Activated CD4-positive, CD25-positive, alpha-beta regulatory T cell treated with anti-CD3 and anti-CD28 coated beads, Interleukin-2, amount 50 U/mL, for 16 hours (primary cell): ENCODE results near the gene SH3RF3.

Experiments used
- DNase-seq: peaks from one replicate; pipeline ENCODE4 v3.0.0-alpha.2; 2020; ENCODE audit warnings: low read depth, low spot score

Gene SH3RF3

GRCh38 chr2:109239720-109240119, 110.7 kb downstream of the SH3RF3 start:
- DNase-seq = no peak

DNA sequence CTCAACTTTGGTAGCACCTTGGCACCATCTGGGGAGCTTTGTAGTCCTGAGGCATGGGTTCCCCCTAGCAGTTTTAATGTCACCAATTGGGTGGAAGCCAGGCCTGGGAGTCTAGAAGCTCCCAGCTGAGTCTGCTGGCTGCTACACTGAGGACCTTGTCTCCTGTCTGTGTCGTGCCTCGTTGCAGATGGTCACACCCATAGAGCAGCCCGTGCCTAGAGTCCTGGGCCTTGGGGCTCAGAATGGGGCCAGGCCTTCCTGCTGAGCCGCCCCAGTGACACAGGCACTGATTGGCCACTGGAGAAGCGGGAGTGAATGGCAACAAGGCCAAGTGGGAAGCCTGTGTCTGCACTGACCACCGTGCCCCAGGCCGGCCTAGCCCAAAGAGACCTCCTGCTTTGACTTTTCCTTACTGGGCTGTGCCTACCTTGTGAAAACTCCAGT, 113.2 kb downstream of the SH3RF3 start:
- no peak for DNase-seq

- DNase-seq = no peak
These were observed 113.8 kb downstream of the SH3RF3 start for GRCh38 chr2:109242654-109243331.

DNA sequence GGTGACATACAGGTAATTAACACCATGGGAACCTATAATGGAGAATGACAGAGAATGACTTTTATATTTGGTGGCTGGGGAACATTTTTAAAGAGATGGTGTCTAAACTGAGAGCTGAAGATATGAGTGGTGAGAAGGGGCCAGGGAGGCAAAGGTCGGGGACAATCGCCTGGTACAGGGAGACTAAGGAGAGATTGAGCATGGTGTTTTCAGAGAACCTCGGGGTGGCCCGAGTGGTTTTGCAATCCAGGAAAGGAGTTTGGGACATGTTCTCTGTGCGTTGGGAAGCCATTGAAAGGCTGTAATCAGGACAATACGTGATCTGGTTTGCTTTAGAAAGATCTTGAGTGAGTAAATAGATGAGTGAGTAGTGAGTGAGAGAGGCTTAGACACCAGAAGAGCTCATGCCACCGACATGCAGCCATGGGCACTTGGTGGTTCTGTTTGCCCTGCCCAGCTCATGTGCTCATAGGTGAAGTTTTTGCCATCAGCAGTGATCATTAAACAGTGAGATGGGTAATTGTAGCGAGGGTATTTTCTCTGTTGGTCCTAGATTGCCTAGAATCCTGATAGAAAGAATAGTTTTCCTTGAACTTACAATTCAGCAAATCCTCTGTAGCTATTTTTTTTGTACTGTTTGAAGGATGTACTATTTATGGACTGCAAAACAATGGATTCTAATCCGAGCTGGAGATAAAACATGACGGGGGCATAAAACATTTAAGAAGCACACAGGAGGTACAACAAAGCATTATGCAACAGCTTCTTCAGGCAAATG, 114.7 kb downstream of the SH3RF3 start:
- DNase-seq = no peak

GRCh38 chr2:109244304-109244582, 115.2 kb downstream of the SH3RF3 start:
- no peak for DNase-seq

GRCh38 chr2:109244750-109245382, 115.9 kb downstream of the SH3RF3 start:
- no peak for DNase-seq

GRCh38 chr2:109246176-109246575, 117.2 kb downstream of the SH3RF3 start:
- no peak for DNase-seq

- no peak for DNase-seq
These were observed 117.6 kb downstream of the SH3RF3 start for GRCh38 chr2:109246616-109247015.

DNA sequence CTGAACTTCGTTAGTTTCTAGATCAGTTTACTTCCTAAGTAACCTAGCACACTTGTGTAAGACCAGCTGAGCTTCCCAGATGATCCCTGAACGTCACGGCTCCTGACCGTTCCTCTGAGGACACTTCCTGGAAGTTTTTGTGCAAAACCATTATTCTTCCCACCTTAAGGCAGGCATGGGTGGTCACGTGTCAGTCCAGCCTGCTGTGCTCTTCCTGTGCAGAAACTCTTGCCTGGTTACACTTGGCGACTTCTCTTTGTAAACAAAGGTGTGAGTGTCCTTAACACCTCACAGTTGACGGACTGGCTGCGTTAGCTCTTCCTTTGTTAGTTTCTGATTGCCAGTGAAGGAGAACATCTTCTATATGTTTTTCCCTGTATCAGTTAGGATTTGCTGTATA, 118.3 kb downstream of the SH3RF3 start:
- DNase-seq = no peak

DNA sequence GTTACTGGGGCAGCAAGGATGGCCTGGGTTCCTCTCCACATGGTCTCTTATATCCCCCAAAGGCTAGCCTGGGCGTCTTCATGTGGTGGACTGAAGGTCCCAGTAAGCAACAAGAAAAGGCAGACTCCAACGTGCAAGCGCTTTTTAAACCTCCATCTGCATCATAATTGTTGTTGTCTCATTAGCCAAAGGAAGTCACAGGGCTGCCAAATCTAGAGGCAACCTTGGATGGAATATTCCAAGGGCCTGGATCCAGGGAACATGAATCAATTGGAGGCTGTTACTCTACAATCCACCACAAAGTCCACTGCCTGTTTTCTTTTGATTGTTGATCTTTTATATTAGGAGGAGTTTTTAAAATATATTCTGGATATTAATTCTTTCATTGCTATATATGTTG, 118.8 kb downstream of the SH3RF3 start:
- DNase-seq = no peak

DNA sequence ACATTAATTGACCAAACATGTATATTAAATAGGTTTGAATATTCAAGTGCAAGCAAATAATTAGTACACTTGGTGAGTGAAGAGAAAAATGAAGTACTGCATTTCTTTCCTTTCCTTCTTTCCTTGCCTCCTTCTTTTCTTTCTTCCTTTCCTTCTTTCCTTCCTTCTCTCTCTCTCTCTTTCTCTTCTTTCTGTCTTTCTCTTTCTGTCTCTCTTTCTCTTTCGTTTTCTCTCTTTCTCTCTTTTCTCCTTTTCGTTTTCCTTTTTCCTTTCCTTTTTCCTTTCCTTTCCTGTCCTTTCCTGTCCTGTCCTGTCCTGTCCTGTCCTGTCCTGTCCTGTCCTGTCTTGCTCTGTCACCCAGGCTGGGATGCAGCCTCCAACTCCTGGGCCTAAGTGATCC, 119.6 kb downstream of the SH3RF3 start:
- no peak for DNase-seq

- DNase-seq = no peak
These were observed 124.2 kb downstream of the SH3RF3 start for GRCh38 chr2:109253217-109253616.

DNA sequence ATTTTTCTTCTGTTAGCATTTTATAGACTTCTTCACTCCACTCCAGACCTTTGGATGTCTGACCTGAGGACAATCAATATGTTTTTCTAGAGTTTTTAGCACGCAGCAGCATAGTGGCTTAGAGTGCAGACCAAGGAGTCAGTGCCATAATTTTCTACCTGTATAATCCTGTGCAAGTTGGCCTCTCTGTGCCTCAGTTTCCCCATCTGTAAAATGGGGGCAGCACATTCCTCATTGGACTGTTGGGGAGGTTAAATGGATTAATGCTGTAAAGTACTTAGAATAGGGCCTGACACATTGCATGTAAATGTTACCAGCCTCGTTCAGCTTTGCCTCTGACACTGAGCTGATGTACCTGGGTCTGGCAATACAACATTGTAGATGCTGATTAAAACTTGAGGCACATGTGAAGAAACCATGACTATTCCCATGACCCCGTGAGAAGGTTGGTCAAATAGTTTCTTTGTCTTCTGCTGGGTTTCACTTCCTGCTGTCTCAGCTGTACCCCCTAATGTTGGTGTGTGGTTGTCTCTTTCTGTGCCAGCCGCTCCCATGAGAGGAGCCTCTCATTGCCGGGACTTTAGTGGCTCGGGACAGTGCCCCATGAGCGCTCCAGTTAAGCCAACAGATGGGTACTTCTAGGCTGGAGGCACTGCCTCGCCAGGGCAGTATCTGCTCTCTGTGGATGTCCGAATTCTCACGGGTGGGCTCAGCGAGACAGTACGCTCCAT, 125.3 kb downstream of the SH3RF3 start:
- DNase-seq = no peak

GRCh38 chr2:109255654-109256053, 126.6 kb downstream of the SH3RF3 start:
- DNase-seq = no peak

DNA sequence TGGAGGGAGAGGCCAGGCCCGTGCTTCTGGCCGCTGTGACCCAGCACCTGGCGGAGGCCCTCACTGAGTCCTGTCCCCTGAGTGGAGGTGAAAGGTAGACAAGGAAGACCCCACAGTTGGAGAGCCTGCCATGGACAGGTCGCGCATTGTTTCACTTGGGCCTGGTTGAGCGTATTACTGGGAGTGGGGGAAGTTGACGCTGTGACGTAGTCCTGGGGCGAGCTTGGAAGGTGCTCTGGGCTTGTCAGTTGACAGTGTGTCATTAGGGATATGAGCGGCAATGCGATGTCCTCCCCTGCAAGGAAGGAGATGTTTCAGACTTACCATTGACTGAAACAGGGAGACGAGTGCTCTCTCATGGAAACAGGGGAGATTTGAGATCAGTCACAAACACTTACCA, 127.1 kb downstream of the SH3RF3 start:
- DNase-seq = no peak

GRCh38 chr2:109256921-109257320, 127.9 kb downstream of the SH3RF3 start:
- no peak for DNase-seq

- DNase-seq = no peak
These were observed 128.6 kb downstream of the SH3RF3 start for GRCh38 chr2:109257653-109258052.

DNA sequence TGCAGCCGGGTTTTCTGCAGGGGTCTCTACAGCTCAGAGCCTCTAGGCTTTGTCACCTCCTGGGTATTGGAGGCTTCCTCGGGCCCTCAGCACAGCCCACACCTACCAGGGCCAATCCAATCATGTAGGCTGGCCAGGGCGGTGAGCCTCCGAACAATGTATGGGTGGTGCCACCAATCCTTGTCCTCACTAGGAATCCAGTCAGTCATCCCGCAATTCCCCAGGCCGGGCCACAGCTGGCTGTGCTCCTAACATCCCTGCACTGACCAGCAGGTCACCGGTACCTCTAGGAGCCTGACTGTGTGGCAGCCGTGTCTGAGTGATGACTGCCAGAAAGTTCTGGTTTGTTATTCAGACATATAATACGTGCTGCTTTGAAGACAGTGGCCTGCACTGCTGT, 129.4 kb downstream of the SH3RF3 start:
- DNase-seq = no peak

- no peak for DNase-seq
These were observed 130.0 kb downstream of the SH3RF3 start for GRCh38 chr2:109258905-109259540.

GRCh38 chr2:109259671-109260070, 130.7 kb downstream of the SH3RF3 start:
- DNase-seq = no peak

DNA sequence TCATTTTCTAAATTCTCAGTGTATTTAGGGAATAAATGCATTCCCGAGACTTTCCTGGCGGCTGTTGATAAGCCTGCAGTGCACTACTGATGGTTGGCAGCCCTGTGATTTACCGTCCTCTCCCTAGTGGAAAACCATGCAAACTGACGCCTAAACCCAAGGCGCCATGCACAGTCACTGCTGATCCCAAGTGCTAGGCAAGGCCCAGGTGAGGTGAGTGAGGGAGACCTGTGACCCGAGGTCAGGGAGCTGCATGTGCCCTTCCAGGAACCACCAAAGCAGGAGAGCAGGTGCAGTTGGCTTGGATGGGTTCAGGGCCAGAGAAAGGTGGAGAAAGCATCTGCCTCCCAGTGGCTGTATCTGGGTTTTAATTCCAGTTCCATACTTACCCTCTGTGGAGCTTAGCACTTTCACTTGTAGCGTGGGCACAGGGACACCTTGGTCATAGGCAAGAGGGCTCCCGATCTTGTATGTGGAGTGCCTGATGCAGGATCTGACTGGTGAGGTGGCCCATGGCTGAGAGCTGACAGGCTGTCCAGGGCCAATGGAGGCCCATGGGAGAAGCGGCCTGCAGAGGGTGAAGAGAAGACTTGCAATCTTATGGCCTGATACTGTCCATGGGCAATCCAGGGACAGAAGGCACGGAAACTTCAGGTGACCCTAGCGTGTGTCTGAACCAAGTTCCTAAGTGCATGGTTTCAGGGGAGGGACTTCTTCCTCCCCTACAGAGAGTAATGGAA, 131.3 kb downstream of the SH3RF3 start:
- no peak for DNase-seq
